HepG2 (cell line): Measurements from ENCODE around the gene COPE. TPM values are rescaled to one million over a fixed set of nuclear protein-coding genes. Genes with fewer than 3 reads are reported as not detected.

Experiments used
- CHD4 ChIP-seq: fragments of 200-600 bp; sonication (generic); IDR thresholded peaks from 2 replicates; pipeline ENCODE4 v1.7.0; 2017; ENCODE audit warnings: mild to moderate bottlenecking, low read length, borderline replicate concordance
- ETV5 ChIP-seq: IDR thresholded peaks from 2 replicates; pipeline ENCODE4 v1.6.1; 2018; ENCODE audit warnings: missing biosample characterization, missing genetic modification reagents, inconsistent platforms, borderline replicate concordance
- HDAC2 ChIP-seq: sonication (generic); formaldehyde crosslinking; IDR thresholded peaks from 2 replicates; pipeline ENCODE4 v1.4.0; 2020; ENCODE audit warnings: missing genetic modification reagents
- KDM5B ChIP-seq: sonication (generic); formaldehyde crosslinking; IDR thresholded peaks from 2 replicates; pipeline ENCODE4 v1.4.0; 2020; ENCODE audit warnings: missing genetic modification reagents, mild to moderate bottlenecking, borderline replicate concordance
- PHB2 ChIP-seq: fragments of 450-650 bp; IDR thresholded peaks from 2 replicates; pipeline ENCODE4 v1.6.1; 2018; ENCODE audit not compliant: partially characterized antibody
- PHF21A ChIP-seq: sonication (generic); formaldehyde crosslinking; IDR thresholded peaks from 2 replicates; pipeline ENCODE4 v1.5.0; 2020; ENCODE audit warnings: mild to moderate bottlenecking, missing genetic modification reagents
- SALL1 ChIP-seq: sonication (generic); formaldehyde crosslinking; IDR thresholded peaks from 2 replicates; pipeline ENCODE4 v1.8.0; 2022; ENCODE audit warnings: mild to moderate bottlenecking, missing genetic modification reagents
- SP4 ChIP-seq: sonication (generic); formaldehyde crosslinking; IDR thresholded peaks from 2 replicates; pipeline ENCODE4 v1.8.1; 2023; ENCODE audit warnings: mild to moderate bottlenecking, missing genetic modification reagents
- TSC22D2 ChIP-seq: sonication (generic); formaldehyde crosslinking; IDR thresholded peaks from 2 replicates; pipeline ENCODE4 v1.5.1; 2020; ENCODE audit warnings: missing genetic modification reagents, mild to moderate bottlenecking, borderline replicate concordance
- ZKSCAN8 ChIP-seq: IDR thresholded peaks from 2 replicates; pipeline ENCODE4 v1.6.1; 2016; ENCODE audit warnings: borderline replicate concordance, missing genetic modification reagents, missing compliant biosample characterization
- ZMYM3 ChIP-seq: sonication (generic); formaldehyde crosslinking; IDR thresholded peaks from 2 replicates; pipeline ENCODE4 v1.5.1; 2020; ENCODE audit warnings: mild to moderate bottlenecking, missing genetic modification reagents
- ZNF264 ChIP-seq: sonication (generic); formaldehyde crosslinking; IDR thresholded peaks from 2 replicates; pipeline ENCODE4 v1.4.0; 2020; ENCODE audit warnings: missing genetic modification reagents
- ZNF451 ChIP-seq: sonication (generic); formaldehyde crosslinking; IDR thresholded peaks from 2 replicates; pipeline ENCODE4 v1.5.0; 2020; ENCODE audit warnings: mild to moderate bottlenecking, missing genetic modification reagents
- polyA plus RNA-seq, 8 experiments: library from polyadenylated mRNA; depleted of rRNA in 3 of 8; stranded (reverse) in 7 of 8; unstranded in 1 of 8; fragments of >200 nt; fragmentation: Illumina TruSeq in 4 of 8; extraction: Trizol in 4 of 8; gene quantifications; 2 replicates each; pipeline versions ENCODE4 v1.2.1 to v1.2.3, GENCODE V29; 2011 to 2016; ENCODE audit warnings: low read depth in 4 of 8, missing spikeins in 1 of 8, mixed read lengths in 1 of 8; ENCODE audit not compliant: insufficient read depth in 1 of 8
- total RNA-seq, 5 experiments: library from RNA; depleted of rRNA; stranded (reverse); fragments of >200 nt; fragmentation: Illumina TruSeq; extraction: Trizol; gene quantifications; 2 replicates each; pipeline ENCODE4 v1.2.3, GENCODE V29; 2016; ENCODE audit warnings: low read depth in 1 of 5
- TF ChIP-seq, protein P1 (sequence below): sonication (generic); formaldehyde crosslinking; IDR thresholded peaks from 2 replicates; pipeline ENCODE4 v1.5.1; 2020; ENCODE audit warnings: missing genetic modification reagents, mild to moderate bottlenecking, borderline replicate concordance
- TF ChIP-seq, protein P2 (sequence below): sonication (generic); formaldehyde crosslinking; IDR thresholded peaks from 2 replicates; pipeline ENCODE4 v1.4.0; 2020; ENCODE audit warnings: mild to moderate bottlenecking, missing genetic modification reagents
- TF ChIP-seq, protein P3 (sequence below): sonication (generic); IDR thresholded peaks from 2 replicates; pipeline ENCODE4 v1.6.1; 2016; ENCODE audit warnings: low read depth, borderline replicate concordance
- TF ChIP-seq, protein P4 (sequence below): sonication (generic); formaldehyde crosslinking; IDR thresholded peaks from 2 replicates; pipeline ENCODE4 v1.9.0; 2021; ENCODE audit warnings: missing genetic modification reagents, borderline replicate concordance
- TF ChIP-seq, protein P5 (sequence below): IDR thresholded peaks from 2 replicates; pipeline ENCODE4 v1.6.1; 2012; ENCODE audit warnings: inconsistent platforms
- TF ChIP-seq, protein P6 (sequence below): sonication (generic); formaldehyde crosslinking; IDR thresholded peaks from 2 replicates; pipeline ENCODE4 v1.5.1; 2020; ENCODE audit warnings: mild to moderate bottlenecking, missing genetic modification reagents, moderate library complexity

COPE gene
- total and polyA plus RNA-seq, 2 of the 13 experiments (the other 11 are each of a cell fraction or from before 2014, with no cell fraction given), result 189 to 205 TPM

DNA sequence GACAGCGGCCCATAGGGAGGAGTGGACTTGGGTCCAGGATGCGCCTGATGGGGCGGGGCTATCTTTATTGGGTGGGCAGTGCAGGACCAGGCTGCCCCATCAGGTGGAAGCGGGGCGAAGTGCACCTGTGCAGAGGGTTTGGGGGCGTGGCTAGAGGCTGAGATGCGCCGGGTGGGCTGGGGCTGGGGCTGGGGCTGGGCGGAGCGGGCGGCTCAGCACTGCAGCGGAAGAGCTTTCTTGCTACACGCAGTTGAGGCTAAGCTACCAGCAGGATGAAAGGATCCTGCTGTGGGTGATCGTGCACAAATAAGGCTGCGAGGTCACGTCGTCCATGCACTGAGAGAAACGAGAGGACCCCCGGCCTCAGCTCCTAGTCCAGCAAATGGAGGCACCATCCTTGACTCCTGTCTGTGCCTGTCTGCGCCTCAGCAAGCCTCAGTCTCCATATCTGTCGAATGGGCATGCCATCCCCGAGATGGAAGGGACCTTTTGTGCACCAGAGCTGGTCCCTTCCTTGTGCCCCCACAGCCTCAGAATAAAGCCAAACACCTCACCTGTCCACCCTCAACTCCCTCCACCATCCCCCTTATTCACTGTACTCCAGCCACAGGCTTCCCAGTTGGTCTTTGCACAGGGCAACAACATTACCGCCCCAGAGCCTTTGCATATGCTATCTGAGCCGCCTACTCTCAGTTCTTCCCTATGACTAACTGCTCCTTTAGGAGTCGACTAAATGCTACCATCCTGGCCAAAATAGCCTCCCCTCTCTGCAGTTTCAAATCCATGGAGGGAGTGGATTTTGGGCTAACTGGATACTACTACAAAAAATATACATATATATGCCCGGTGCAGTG lies 42.8 kb upstream of the COPE start (continued):
- TF ChIP-seq, protein P1, sequence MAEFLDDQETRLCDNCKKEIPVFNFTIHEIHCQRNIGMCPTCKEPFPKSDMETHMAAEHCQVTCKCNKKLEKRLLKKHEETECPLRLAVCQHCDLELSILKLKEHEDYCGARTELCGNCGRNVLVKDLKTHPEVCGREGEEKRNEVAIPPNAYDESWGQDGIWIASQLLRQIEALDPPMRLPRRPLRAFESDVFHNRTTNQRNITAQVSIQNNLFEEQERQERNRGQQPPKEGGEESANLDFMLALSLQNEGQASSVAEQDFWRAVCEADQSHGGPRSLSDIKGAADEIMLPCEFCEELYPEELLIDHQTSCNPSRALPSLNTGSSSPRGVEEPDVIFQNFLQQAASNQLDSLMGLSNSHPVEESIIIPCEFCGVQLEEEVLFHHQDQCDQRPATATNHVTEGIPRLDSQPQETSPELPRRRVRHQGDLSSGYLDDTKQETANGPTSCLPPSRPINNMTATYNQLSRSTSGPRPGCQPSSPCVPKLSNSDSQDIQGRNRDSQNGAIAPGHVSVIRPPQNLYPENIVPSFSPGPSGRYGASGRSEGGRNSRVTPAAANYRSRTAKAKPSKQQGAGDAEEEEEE (CRISPR knock-in tag), result no peak
- TF ChIP-seq ZNF264 (CRISPR knock-in tag), result peak; percentile 63; the same call in 1 of the 2 replicates
- TF ChIP-seq, protein P2, sequence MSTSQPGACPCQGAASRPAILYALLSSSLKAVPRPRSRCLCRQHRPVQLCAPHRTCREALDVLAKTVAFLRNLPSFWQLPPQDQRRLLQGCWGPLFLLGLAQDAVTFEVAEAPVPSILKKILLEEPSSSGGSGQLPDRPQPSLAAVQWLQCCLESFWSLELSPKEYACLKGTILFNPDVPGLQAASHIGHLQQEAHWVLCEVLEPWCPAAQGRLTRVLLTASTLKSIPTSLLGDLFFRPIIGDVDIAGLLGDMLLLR (CRISPR knock-in tag), result 0 out of 2 replicates have a peak, but pooled peaks have one; percentile 14
- TF ChIP-seq, protein P3, sequence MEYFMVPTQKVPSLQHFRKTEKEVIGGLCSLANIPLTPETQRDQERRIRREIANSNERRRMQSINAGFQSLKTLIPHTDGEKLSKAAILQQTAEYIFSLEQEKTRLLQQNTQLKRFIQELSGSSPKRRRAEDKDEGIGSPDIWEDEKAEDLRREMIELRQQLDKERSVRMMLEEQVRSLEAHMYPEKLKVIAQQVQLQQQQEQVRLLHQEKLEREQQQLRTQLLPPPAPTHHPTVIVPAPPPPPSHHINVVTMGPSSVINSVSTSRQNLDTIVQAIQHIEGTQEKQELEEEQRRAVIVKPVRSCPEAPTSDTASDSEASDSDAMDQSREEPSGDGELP, result peak; percentile 31; the same call in 1 of the 2 replicates
- TF ChIP-seq, protein P4, sequence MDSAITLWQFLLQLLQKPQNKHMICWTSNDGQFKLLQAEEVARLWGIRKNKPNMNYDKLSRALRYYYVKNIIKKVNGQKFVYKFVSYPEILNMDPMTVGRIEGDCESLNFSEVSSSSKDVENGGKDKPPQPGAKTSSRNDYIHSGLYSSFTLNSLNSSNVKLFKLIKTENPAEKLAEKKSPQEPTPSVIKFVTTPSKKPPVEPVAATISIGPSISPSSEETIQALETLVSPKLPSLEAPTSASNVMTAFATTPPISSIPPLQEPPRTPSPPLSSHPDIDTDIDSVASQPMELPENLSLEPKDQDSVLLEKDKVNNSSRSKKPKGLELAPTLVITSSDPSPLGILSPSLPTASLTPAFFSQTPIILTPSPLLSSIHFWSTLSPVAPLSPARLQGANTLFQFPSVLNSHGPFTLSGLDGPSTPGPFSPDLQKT (CRISPR knock-in tag), result no peak
- TF ChIP-seq ZKSCAN8, result no peak
- TF ChIP-seq ZMYM3 (CRISPR knock-in tag), result peak; percentile 99
- 0 out of 2 replicates have a peak, but pooled peaks have one; percentile 3 for TF ChIP-seq ZNF451 (CRISPR knock-in tag)
- 0 out of 2 replicates have a peak, but pooled peaks have one; percentile 56 for TF ChIP-seq KDM5B (CRISPR knock-in tag)
- no peak for TF ChIP-seq PHB2
- 0 out of 2 replicates have a peak, but pooled peaks have one; percentile 14 for TF ChIP-seq ETV5 (CRISPR knock-in tag)
- 0 out of 2 replicates have a peak, but pooled peaks have one; percentile 29 for TF ChIP-seq SALL1 (CRISPR knock-in tag)
- TF ChIP-seq PHF21A (CRISPR knock-in tag), result peak; percentile 87
- TF ChIP-seq CHD4, result 0 out of 2 replicates have a peak, but pooled peaks have one; percentile 28
- TF ChIP-seq SP4 (CRISPR knock-in tag), result peak; percentile 49; the same call in 1 of the 2 replicates
- peak; percentile 43; the same call in 1 of the 2 replicates for TF ChIP-seq HDAC2 (CRISPR knock-in tag)
- TF ChIP-seq, protein P5, sequence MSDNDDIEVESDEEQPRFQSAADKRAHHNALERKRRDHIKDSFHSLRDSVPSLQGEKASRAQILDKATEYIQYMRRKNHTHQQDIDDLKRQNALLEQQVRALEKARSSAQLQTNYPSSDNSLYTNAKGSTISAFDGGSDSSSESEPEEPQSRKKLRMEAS, result peak; percentile 17; the same call in 1 of the 2 replicates
- TF ChIP-seq TSC22D2 (CRISPR knock-in tag), result no peak
- TF ChIP-seq, protein P6, sequence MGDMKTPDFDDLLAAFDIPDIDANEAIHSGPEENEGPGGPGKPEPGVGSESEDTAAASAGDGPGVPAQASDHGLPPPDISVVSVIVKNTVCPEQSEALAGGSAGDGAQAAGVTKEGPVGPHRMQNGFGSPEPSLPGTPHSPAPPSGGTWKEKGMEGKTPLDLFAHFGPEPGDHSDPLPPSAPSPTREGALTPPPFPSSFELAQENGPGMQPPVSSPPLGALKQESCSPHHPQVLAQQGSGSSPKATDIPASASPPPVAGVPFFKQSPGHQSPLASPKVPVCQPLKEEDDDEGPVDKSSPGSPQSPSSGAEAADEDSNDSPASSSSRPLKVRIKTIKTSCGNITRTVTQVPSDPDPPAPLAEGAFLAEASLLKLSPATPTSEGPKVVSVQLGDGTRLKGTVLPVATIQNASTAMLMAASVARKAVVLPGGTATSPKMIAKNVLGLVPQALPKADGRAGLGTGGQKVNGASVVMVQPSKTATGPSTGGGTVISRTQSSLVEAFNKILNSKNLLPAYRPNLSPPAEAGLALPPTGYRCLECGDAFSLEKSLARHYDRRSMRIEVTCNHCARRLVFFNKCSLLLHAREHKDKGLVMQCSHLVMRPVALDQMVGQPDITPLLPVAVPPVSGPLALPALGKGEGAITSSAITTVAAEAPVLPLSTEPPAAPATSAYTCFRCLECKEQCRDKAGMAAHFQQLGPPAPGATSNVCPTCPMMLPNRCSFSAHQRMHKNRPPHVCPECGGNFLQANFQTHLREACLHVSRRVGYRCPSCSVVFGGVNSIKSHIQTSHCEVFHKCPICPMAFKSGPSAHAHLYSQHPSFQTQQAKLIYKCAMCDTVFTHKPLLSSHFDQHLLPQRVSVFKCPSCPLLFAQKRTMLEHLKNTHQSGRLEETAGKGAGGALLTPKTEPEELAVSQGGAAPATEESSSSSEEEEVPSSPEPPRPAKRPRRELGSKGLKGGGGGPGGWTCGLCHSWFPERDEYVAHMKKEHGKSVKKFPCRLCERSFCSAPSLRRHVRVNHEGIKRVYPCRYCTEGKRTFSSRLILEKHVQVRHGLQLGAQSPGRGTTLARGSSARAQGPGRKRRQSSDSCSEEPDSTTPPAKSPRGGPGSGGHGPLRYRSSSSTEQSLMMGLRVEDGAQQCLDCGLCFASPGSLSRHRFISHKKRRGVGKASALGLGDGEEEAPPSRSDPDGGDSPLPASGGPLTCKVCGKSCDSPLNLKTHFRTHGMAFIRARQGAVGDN, result peak; percentile 60
